GM18951 (cell line): ENCODE measurements around the gene LRRC56.

Experiments
- POLR2A ChIP-seq: IDR thresholded peaks from 4 replicates; pipeline ENCODE4 v1.6.1; 2011; ENCODE audit warnings: mild to moderate bottlenecking; ENCODE audit not compliant: insufficient read length, insufficient read depth; ENCODE audit errors: extremely low read depth
- in situ Hi-C: fragments of 300-500 bp; cut with MboI; formaldehyde crosslinking; loops from one replicate; pipeline ENCODE4 v1.12.0; 2022; ENCODE audit warnings: low sequenced_read_pairs, mixed read lengths, inconsistent platforms; ENCODE audit not compliant: unreplicated experiment

The LRRC56 gene

GRCh38 chr11:536841-537621, at the start of gene LRRC56:
LRRC56 (plus strand) TSS chr11:537527; CDS start chr11:540685, 3,158 bp downstream.
- in situ Hi-C loops, result no loop called here
- peak; percentile 65 for TF ChIP-seq POLR2A

- no peak for TF ChIP-seq POLR2A
- in situ Hi-C loops, result no loop called here
Observed at GRCh38 chr11:487571-488021, 49.7 kb upstream of the LRRC56 start.

- TF ChIP-seq POLR2A, result no peak
- in situ Hi-C loops, result no loop called here
Observed at GRCh38 chr11:488062-488461, 49.3 kb upstream of the LRRC56 start.

- in situ Hi-C loops, result no loop called here
- TF ChIP-seq POLR2A, result no peak
Observed at GRCh38 chr11:488579-488978, 48.7 kb upstream of the LRRC56 start.

- in situ Hi-C loops, result no loop called here
Observed at GRCh38 chr11:488992-489391, 48.3 kb upstream of the LRRC56 start.

GRCh38 chr11:489610-490185, 47.6 kb upstream of the LRRC56 start:
- no peak for TF ChIP-seq POLR2A
- in situ Hi-C loops, result no loop called here

More at GRCh38 chr11:488992-489391, 48.3 kb upstream of the LRRC56 start:
- no peak for TF ChIP-seq POLR2A

GRCh38 chr11:490186-490929, 47.0 kb upstream of the LRRC56 start:
- TF ChIP-seq POLR2A, result no peak
- in situ Hi-C loops, result no loop called here

GRCh38 chr11:490930-491260, 46.4 kb upstream of the LRRC56 start:
- TF ChIP-seq POLR2A, result no peak
- in situ Hi-C loops, result no loop called here

- no peak for TF ChIP-seq POLR2A
- in situ Hi-C loops, result no loop called here
Observed at GRCh38 chr11:491358-491757, 46.0 kb upstream of the LRRC56 start.

- in situ Hi-C loops, result no loop called here
- TF ChIP-seq POLR2A, result no peak
Observed at GRCh38 chr11:492427-493226, 44.7 kb upstream of the LRRC56 start.

GRCh38 chr11:494761-495536, 42.4 kb upstream of the LRRC56 start:
- TF ChIP-seq POLR2A, result no peak

GRCh38 chr11:495537-495931, 41.8 kb upstream of the LRRC56 start:
- TF ChIP-seq POLR2A, result no peak
- in situ Hi-C loops, result no loop called here

More at GRCh38 chr11:494761-495536, 42.4 kb upstream of the LRRC56 start:
- in situ Hi-C loops, result no loop called here
